ENCODE measurements around the gene KCNE3. TPM values are rescaled to one million over a fixed set of nuclear protein-coding genes. Genes with fewer than 3 reads are reported as not detected.
"Not testable (repeated sequence)": the region's sequence is repeated elsewhere in the genome, so short reads cannot be mapped to it uniquely, and the experiment has no call there.

Gene KCNE3
- polyA plus RNA-seq, 4 donors: 27.6 to 30.1 (median 28.7) TPM

DNA sequence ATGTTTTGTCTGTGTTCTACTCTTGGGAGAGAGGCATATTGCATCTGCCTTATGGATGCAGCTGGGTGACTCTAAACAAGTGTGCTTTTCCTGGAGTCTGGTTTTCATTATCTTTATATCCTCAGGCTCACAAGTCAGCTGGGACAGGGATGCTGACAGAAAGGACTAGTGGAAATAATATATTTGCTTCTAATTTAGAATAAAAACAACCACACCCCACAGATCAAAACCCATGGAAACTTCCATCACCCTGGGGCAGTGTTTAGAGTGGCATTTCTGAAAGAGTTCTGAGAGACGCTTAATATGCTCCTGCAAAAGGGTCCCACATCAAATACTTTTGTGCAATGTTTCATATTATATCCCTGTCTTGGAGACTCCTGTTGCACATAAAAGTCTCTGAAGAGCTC, 20.8 kb downstream of the KCNE3 start:
- no peak for DNase-seq (ENCODE audit: low read depth in 4 of 4, low spot score in 3 of 4)

DNA sequence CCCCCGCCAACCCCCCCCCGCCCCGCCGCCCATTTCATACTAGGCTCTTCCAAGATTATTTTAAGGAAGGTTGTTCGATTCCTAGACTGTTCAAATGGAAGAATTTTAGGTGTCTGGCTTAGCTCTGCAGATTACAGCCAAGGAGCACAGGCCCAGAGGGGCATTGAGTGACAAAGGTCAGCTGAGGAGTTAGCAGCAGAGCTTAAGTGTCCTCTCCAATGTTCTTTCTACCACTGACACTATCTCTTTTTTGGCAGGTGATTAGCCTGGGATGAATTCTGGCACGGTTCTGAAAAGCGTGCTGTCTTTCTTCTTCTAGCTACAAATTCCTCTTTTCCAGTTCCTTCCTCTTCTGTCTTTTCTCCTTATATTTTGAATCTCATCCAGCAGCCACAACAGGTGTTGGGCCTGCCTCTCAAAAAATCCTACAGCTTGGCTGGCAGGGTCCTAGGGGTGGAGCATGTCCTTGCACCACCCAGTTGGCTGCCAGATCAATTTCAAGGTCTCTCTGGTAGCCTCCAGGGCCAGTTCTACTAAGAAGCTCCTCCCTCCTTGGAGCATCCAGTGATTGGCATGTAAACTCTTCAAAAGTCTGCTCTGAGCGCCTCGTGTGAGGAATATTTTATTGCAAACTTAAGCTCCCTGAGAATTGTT, 23.0 kb downstream of the KCNE3 start:
- no peak for DNase-seq (ENCODE audit: low read depth in 4 of 4, low spot score in 3 of 4)

DNA sequence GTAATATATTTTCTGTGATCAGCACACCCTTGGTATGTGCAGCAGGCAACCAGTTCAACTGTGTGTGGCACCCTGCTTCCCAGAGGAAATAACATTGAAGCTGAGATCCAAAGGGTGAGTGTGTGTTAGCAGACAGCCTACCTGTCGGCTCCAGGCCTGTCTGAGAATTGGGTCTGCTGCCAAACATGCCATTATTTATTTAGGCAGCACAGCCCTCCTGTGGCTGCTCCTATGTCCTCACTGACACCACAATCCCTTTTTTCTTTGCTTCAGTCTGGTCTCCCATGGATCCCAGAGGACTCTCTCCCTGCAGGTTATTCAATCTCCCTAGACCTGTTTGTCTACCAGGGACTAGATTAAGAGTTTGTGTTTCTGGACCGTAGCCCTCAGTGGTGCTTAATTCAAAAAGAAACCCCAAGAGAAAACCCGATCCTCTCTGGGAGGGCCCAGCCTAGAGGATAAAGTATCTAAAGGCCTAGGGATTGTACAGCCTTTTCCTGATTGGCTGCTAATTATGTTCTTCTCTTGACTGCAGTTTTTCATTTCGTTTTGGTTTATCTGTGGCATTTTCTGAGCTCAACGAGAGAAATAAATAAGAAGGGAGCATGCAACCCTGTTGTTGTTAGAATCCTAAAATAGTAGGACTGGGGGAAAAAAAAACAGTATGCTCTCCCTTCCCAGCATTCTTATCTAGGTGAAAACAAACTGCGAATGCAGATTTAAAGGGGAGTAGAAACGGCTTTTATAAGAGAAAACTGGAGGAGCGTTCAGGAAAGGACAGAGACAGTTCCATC, 24.1 kb downstream of the KCNE3 start:
- DNase-seq (ENCODE audit: low read depth in 4 of 4, low spot score in 3 of 4): no peak

DNA sequence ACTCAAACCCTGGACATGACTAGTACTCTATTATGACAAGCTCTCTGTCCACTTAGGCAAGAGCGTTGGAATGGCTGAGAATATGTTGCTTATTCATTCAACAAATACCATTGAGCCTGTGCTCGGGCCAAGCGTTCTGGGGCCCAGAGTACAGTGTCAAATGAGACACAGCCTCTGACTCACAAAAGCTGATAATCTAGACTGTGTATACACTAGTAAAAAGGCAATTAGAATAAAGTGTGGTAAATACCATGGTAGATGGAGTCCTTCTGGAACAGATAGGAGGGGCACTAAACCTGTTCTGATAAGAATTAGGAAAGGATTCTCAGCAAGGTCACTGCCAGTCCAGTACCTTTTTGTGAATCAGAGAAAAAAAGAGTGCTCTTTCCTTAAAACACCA, 24.7 kb downstream of the KCNE3 start:
- DNase-seq (ENCODE audit: low read depth in 4 of 4, low spot score in 3 of 4): no peak

DNA sequence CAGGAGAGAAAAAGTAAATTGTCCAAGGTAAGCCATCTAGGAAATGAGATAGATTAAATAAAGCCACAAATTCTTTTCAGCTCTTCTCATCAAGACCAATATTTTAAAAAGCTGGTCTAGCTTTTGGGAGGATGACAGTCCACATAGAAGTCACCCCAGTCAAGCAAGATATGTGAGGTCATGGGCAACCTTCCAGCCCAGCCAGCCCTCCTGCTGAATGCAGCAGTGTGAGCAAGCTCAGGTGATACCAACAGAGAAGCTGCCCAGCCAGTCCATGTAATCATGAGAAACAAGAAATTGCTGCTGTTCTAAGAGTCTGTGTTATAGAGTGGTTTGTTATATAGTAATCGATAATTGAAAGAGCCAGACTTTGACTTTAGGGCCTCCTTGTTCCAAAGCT, 28.7 kb downstream of the KCNE3 start:
- no peak for DNase-seq (ENCODE audit: low read depth in 4 of 4, low spot score in 3 of 4)

DNA sequence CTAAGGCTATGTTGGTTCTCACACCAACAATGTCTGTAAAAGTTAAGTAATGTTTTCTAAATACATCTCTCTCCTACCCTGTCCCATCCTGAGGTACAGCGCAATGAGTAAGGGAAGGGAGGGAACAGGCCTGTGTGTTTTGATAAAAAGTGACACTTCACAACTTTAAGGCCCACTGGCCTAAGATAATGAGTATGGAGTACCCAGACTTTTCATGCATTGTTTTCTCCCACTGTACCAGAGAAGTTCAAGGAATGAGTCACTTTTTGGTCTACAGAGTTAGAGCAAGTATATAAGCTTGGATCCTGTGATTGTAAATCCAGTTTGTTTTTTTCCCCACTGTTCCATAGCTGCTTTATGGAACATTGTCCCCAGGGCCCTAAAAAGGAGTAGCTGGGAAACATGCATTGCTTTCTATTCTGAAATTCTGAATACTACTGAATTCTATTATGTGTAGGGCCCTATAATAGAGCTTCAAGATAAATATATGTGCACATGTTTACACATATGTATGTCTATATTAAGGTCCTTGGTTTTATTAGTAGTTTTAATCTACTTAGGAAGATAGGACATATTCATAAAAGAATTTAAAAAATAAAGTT, 29.8 kb downstream of the KCNE3 start:
- DNase-seq (ENCODE audit: low read depth in 4 of 4, low spot score in 3 of 4): no peak

DNA sequence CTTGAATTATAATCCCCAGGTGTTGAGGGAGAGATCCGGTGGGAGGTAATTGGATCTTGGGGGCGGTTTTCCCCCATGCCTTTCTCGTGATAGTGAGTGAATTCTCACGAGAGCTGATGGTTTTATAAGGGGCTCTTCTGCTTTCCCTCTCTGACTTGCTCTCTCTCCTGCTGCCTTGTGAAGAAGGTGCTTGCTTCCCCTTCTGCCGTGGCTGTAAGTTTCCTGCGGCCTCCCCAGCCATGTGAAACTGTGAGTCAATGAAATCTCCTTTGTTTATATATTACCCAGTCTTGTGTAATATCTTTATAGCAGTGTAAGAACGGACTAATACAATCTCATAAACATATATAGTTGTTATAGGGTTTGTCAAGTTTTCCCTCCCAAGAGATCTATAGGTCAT, 32.8 kb downstream of the KCNE3 start:
- DNase-seq (ENCODE audit: low read depth in 4 of 4, low spot score in 3 of 4): no peak

DNA sequence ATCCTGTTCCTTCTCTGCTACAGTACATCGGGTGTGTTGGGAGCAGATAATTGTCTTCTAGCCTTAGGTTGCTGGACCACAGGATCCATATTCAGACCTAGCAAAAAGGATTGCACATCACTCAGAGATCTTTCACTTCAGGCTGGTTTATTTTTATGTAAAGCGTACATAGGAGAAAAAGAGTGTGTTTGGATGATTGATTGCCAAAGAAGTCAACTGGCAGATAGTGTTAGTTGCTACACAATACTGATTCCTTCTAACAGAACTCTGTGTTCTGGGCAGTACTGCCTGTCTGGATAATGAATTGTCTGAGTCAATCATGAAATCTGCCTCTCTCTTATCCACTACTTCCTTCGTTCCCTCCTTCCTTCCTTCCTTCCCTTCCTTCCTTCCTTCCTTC, 38.1 kb downstream of the KCNE3 start:
- no peak for DNase-seq (ENCODE audit: low read depth in 4 of 4, low spot score in 3 of 4)

DNA sequence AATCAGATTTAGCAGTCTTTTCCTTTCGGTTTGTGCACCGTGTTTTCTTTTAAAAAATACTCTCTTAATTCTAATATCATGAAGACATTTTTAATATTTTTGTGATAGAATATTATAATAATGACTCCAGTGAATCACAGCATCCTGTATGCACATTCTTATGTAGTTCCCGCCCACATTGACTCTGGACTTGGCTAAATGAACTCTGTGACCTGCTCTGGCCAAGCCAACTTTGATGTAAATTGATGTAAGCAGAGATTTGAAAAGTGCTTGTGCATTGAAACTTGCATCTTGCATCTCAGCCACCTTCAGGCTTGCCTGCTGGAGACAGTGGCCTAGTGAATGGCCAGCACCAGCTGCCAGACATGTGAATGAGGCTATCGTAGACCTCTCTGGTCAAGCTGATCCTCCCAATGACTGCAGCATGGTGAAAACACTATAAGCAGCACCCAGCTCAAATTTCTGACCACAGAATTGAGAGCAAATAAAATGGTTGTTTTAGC, 39.9 kb downstream of the KCNE3 start:
- no peak for DNase-seq (ENCODE audit: low read depth in 4 of 4, low spot score in 3 of 4)

DNA sequence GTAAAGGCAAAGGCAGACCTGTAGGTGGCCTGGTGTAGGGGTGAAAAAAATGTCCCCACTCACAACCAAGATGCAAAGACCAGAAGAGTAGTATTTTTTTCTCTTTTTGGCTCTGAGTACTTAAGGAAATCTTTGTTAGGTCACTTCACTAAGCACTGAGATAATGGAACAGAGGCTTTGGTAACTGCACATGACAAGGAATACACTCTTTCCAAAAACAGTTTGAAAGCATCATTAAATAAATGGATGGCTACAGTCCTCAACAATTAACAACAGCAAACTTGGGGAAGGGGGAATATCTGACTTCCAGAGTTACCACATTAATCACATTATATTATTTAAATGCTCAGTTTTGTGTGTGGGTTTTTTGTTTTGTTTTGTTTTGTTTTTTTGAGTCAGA, 42.2 kb downstream of the KCNE3 start:
- no peak for DNase-seq (ENCODE audit: low read depth in 4 of 4, low spot score in 3 of 4)

DNA sequence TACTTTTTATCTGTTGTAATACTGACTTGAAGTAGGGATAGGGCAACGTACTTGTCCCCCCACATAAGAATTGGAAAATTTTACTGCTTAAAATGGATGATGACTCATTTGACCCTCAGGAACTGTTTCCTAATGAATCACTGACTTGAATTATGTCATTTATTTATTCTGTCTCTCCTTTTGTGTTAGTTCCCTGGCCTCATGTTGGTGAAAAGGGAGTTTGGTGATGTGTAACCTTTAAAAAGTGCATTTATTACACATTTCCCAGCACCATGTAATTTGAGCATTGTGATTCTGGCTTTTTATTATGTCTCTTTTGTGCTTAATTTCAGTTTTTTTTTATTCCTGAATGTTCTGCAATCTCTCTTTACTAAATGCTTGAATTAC, 48.8 kb downstream of the KCNE3 start:
- DNase-seq (ENCODE audit: low read depth in 4 of 4, low spot score in 3 of 4): no peak

DNA sequence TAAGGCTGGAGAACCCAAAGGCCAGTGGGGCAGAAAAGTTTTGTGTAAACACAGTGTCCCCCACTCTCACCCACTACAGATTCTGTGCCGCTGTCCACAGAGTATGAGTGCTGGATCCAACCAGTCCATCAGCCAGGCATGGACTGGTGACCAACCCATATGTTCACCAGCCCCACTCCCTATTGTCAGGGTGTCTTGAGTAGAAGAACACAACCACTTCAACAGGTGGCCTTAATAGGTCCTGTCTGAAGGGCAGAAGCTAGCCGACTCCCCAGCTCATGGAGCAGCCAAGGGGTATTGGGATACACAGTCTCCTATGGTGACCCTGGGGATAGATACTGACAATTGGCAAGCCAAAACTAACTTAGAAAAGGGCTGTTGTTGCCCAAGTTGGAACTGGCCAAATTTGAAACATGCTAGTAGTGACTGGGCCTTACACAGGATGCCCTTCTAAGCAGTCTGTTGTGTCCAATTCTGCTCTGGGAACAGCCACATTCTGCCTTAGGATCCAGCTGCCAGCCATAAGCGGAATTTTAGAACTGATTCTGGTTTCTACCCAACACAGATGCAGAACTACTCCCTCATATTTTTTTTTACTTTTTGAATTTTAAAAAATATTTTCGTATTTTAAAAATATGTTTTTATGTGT, 49.4 kb downstream of the KCNE3 start:
- no peak for DNase-seq (ENCODE audit: low read depth in 4 of 4, low spot score in 3 of 4)

DNA sequence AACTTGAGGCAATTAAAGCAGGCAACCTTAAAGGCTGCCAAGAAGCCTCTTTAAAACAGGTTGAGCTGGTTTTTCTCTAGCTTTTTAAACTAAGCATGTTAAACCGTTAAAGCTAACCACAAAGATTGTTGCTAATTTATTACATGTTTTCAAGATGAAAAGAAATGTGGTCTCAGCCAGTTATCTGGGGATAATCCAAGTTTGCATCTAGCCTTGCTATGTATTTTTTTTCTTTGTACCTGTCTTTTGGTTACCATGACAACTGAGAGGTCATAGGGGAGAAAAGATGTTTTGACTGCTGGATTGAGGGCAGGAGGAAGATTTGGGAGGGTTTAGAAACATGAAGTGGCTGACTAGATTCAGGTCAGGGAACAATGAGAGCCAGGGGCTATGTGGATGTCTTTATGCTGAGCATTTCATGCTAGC, 50.0 kb downstream of the KCNE3 start:
- DNase-seq (ENCODE audit: low read depth in 4 of 4, low spot score in 3 of 4): peak in 1 of 4 donors; percentile 16

DNA sequence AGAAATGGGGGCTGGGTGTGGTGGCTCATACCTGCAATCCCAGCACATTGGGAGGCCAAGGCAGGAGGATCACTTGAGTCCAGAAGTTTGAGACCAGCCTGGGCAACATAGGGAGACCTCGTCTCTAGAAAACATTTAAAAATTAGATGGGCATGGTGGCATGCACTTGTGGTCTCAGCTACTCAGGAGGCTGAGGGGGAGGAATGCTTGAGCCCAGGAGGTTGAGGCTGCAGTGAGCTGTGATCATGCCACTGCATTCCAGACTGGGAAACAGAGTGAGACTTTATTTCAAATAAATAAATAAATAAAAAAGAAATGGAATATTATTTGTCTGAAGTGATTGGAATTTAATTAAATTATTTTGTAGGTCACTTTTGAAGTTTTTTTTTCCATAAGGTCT, 50.4 kb downstream of the KCNE3 start:
- not testable (repeated sequence) for DNase-seq (ENCODE audit: low read depth in 4 of 4, low spot score in 3 of 4)

DNA sequence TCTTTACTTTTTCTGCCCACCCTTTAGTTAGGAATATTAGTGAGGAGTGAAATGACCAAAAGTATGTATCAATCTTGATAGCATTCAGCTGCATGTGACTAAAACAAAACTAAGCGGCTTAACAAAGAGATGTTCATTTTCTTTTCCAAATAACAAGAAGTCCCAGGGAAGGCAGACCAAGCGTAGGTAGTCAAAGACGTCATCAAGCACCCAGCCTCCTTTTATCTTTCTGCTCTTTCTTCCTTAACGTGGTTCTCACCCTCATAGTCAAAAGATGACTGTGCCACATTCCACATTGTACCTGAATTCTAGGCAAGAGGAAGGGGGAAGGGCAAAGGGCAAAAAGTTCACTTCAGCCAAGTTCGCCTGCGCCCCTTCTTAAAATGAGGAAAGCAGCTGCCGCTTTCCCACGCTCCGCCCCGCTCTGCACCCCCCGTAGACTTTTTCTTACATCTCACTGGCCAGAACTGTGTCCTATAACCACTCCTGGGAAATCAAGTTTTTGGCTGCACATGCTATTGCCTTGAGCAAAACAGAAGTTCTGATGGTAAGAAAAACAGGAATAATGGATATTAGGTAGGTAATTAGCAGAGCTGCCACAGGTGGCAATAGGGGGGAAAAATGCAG, 54.5 kb downstream of the KCNE3 start:
- no peak for DNase-seq (ENCODE audit: low read depth in 4 of 4, low spot score in 3 of 4)

DNA sequence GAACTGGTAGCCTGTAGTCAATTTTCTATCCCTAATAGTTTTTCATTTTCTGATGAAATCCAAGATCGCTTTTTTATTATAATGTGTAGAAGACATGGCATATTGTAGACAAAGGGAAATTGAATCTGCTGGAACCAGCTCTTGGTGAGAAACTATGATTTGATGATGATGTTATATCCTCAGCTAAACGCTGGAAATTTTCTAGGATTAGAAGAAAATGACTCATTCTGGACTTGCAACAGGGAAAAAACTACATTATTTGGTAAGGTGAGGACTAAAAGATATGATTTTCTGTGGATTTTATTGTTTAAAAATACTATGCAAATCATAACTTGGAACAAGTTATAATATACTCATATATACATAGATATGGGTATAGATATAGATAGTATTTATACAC, 55.0 kb downstream of the KCNE3 start:
- no peak for DNase-seq (ENCODE audit: low read depth in 4 of 4, low spot score in 3 of 4)

DNA sequence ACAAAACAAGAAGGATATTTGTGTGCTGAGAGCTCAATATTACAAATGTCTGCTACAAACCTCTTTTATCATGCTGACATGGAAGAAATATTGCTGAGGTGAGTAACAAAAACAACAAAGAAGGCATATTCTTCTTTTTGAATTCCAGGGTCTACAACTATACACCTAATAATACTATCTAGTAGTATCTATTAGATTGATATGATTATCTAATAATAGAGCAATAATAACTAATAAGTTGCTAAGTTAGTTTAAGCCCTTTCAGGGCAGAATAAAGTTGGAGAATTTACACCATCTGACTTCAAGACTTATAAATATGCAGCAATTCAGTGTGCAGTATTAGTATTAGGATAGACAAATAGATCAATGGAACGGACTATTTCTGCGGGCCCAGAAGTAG, 57.7 kb downstream of the KCNE3 start:
- DNase-seq (ENCODE audit: low read depth in 4 of 4, low spot score in 3 of 4): no peak

Measured in right renal pelvis (tissue), 4 donors.